Globus pallidus (tissue), 1 donor: Measurements from ENCODE around the gene CCR8.

ENCODE experiments used
- DNase-seq: peaks from one replicate; pipeline ENCODE4 v3.0.0-alpha.2; 2015; ENCODE audit warnings: low spot score

The CCR8 gene

DNA sequence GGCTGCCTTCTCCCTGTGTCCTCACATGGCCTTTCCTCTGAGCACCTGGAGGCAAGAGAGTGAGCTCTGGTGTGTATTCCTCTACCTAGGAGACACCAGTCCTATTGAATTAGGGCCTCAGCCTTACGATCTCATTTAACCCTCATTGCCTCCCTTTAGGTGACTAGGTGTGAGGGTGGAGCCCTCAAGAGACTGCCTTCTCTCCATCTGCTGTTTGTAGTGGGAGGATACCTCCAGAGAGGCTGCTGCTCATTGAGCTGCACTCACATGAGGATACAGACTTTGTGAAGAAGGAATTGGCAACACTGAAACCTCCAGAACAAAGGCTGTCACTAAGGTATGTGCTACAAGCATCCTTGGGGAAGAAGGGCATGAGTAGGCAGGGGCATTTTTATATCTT, at the start of gene CCR8:
Gene CCR8, plus strand, starts transcription at position 217 of the 400 bp plus-strand sequence. CDS start 2,623 bp downstream, outside the sequence.
- DNase-seq = no peak

GRCh38 chr3:39279745-39280517, 49.6 kb upstream of the CCR8 start, which contains the start of gene CX3CR1:
TSS of gene CX3CR1 (minus strand) at chr3:39280036. CDS start at chr3:39266509, 13,527 bp downstream.
- peak; percentile 44 for DNase-seq

DNA sequence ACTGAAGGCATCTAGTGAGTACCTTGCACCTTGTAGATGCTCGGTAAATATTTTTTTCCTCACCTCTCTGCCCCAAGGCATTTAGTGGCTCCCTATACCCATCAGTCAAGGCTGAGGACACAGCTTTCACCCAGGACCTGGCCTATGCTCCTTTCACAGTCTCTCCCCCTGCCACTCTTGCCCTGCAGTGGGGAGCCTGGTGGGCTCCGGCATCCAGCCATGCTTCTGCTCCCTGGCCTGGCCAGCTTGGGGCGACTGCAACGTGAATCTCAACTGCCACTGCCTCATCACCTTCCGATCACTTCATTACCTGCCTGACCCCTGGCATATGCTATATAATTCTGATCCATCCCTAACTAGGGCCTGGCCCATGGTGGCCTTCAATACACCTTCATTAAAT, 48.9 kb upstream of the CCR8 start:
- no peak for DNase-seq

GRCh38 chr3:39281533-39281932, 48.0 kb upstream of the CCR8 start:
- no peak for DNase-seq

- DNase-seq = no peak
Measured at GRCh38 chr3:39282057-39282456, 47.5 kb upstream of the CCR8 start.

DNA sequence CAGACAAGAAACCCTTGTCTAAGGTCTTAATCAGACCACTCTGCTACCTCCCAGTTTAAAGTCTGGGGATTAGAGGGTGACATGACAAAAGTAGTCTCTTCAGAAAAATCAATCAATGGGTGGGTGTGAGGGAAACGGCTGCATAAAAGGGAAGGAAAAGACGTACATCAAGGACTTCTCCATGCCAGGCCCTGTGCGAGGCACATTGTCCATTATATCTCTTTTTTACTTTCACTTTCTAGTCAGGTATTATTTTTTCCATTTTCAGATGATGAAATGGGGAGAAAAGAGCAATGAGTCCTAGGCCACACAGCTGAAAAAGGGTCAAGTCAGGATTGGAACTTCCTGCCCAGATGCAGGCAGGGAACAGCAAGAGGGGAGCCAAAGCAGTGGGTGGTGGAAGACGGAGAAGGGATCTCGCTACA, 45.0 kb upstream of the CCR8 start:
- DNase-seq = no peak

- DNase-seq = no peak
Measured at GRCh38 chr3:39285332-39285731, 44.2 kb upstream of the CCR8 start.

- no peak for DNase-seq
Measured at GRCh38 chr3:39286771-39287170, 42.7 kb upstream of the CCR8 start.

DNA sequence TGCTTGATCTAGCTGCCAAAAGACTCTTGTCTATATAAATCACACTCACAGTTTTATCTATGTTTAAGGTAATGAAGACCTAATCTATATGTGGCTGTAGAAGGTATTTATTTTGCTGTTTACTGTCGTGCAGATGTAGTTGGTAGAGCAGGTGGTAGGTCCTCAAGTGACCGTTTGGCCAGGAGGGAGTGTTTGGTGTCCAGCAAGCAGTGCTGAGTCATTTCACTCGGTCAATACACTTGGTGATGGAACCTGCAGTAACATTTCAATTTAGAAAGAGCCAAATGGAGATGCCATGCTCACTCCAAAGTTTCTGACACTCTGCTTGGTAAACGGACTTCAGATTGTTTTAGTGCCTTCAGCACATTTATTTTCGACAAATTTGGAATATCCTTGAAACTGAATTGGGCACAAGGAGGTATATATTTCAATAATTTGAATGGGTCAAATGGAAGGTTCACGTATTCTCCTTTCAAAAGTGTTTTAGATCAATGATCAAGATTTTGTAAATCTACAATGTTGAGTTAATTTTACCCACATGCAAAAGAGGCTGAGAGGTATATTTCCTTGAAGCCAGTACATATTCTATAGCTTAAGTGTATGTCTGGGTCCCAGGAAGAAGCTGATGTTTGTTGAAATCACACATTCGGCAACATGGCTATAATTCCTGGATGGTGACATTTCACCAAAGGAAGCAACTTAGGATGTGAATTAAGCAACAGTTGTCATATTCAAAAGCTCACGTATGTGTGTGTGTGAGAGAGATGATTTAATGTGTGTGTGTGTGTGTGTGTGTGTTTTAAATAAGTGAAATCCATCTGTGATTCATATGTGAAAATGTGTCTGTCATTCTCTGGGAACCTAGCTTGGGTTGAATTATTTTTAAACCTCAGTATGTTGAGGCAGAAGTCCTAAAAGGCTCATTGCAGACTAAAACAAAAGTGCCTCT, 42.0 kb upstream of the CCR8 start:
- DNase-seq = no peak

DNA sequence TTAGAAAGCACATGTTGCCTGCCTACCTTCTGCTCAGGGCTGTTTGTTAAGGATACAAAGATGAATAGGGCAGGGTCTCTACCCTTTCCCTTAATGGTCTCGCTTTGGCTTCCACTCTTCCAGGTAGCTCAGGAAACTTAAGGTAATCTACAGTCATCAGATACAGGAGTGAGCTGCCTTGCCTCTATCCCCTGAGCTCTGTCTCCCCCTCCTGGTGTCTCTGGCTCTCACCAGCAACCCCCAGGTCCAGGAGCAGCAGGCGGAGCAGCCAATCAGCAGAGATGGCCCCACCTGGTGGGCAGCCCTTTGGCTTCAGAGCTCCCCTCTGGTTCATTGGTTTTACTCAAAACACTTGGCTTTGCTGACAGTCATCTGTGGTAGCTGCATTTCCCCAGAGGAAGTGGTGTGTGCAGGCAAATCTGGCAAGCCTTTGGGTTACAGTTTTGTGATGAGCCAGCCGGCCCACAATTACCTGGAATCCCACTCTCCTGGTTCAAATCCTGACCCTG, 41.2 kb upstream of the CCR8 start:
- DNase-seq = peak; percentile 70

DNA sequence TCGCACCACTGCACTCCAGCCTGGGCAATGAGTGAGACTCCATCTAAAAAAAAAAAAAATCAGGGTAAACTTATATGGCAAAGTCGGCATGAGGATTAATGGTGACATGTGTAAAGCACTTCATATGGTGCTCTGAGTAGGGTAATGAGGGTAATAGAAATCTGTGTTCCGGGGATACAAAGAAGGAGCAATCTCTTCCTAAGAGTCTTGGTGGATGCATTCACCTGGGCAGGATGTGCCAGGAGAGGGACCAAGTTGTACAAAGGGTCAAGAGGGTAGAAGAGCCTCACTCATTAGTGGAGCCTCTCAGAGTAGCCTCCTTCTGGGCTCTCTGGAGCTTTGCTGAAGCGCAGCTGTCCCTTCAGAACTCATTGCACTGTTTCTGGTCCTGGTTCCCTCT, 40.4 kb upstream of the CCR8 start:
- DNase-seq = no peak

DNA sequence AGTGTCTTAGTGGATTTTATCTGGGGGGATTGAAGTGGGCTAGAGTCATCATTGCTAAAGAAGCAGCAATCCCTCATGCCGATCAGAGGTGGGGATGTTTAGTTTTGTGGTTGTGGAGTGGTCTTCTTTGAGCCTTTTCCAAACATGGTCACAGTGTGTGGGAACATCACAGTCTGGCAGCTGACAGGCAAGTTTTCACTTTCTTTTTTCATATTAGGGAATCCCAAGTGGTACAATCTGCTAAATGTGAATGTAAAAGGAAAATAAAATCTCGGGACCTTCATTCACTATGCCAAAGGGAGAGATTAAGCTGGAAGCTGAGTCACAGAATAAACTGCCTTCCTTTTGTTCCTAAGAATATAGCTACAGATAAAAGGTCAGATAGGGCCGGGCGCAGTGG, 39.3 kb upstream of the CCR8 start:
- DNase-seq = no peak

- DNase-seq = peak; percentile 46
Measured at GRCh38 chr3:39291903-39292329, 37.6 kb upstream of the CCR8 start.

DNA sequence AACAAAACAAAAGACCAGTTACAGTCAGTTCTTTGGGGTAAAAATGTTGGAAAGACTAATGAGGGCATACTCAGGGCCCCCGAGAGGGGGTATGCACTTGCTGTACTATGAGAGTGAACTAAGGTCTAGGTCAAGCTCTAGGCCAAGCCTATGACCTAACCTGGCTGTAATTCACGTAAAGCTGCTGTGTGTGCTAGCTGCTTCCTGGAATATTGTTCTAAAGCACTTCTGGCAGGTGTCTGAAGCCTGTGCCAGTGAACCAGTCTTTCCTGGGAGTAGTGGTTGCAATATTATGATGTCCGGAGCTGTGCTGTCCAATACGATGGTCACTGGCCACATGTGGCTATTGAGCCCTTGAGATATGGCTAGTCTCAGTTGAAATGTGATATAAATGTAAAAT, 36.5 kb upstream of the CCR8 start:
- no peak for DNase-seq

GRCh38 chr3:39294446-39295183, 34.9 kb upstream of the CCR8 start:
- DNase-seq = no peak

DNA sequence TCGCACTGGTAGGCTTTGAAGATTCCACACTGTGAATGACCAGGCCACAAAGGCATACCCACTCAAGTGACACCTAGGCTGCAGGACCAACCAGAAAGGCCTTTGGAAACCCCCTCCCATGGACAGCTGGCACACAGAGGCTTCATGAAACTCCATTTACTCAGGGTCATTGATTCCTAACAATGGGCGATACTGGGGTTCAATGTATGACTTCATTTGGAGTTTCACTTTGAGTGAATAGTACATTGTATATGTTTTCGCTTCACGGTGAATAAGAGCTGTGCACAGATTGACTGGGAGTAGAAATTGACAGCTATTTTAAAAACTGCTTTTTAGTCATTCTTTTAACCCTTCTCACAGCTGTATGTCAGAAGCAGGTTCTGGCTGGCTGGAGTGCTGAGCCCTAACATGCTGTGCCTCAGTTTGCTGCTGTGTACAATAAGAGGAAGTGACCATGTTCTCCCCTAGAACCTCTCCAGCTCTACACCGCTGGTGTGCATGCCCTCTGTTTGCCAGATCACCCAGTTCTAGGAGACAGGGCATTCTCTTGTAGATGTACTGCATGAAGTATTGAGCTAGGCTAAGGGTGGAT, 34.2 kb upstream of the CCR8 start:
- no peak for DNase-seq

DNA sequence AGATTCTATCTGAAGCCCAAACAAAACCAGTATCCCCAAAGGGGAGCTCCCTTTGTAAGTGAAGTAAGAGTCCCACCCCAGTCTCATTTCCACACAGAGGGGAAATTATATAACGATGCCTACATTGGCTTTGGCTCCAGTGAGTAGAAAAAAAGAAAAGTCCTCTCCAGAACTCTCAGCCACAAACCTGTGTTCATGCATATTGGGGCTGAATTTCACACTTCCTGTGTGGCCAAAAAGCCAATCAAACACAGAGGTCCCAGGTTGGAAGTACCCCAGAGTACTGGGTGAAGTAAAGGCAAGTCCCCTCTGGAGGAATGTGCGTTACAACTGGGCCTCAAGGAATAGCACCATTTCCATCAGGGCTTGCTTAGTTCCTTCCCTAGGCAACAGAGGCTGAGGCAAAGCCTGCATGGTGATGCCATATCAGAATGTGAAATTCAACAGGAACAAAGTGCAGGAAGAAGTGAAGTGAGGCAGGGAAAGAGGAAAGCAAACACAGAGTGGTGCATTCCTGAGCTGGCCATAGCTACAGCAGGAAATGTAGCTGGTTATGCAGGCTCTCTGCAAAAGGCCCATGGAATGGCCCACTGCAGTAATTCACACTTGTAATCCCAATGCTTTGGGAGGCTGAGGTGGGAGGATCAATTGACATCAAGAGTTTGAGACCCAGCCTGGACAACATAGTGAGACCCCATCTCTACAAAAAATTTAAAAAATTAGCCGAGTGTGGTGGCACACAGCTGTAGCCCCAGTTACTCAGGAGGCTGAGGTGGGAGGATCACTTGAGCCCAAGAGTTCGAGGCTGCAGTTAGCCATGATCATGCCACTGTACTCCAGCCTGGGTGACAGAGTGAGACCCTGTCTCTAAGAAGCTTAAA, 33.1 kb upstream of the CCR8 start:
- no peak for DNase-seq

- no peak for DNase-seq
Measured at GRCh38 chr3:39299279-39299678, 30.2 kb upstream of the CCR8 start.

DNA sequence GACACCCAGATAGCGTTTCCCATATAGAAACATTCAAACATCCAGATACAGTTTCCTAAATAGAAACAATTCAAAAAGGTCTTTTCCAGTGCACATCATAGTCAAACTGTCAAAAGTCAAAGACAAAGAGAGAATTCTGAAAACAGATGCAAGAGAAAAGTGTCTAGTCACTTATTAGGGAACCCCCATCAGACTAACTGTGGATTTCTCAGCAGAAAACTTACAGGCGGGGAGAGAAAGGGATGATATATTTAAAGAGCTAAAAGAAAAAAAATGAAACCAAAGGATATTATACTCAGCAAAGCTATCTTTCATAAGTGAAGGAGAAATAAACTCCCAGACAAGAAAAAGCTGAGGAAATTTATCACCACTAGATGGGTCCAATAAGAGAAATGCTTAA, 27.3 kb upstream of the CCR8 start:
- no peak for DNase-seq

- no peak for DNase-seq
Measured at GRCh38 chr3:39313289-39313688, 16.2 kb upstream of the CCR8 start.

DNA sequence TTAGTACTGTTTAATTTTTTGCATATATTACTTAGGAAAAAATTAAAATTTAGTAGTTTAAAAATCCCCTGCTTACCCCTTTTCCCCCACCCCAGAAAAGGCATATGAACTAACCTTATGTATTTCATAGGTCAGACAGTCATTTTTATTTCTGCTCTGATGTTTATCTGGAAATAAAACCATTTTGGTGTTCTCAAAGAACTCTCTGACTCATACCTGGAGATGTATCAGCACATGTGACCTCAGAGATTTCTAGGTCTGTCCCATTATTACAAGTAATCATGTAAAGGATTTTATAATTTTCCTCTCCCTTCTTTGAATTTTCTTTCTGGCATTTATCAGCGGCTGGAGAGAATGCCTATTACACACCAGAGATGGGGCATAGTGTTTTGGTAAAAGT, 14.1 kb upstream of the CCR8 start:
- no peak for DNase-seq
